ENCODE results near the gene UCMA.
"Not testable (repeated sequence)": the region's sequence is repeated elsewhere in the genome, so short reads cannot be mapped to it uniquely, and the experiment has no call there.

The UCMA gene

DNA sequence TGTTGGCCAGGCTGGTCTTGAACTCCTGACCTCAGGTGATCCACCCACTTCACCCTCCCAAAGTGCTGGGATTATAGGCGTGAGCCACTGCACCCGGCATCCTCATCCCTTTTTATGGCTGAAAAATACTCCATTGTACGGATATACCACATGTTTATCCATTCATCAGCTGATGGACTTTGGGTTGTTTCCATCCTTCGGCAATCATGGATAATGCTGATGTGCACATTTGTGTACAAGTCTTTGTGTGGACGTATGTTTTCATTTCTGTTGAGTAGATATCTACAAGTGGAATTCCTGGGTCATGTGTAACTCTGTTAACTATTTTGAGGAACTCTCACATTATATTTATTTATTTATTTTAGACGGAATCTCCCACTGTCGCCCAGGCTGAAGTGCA is 5.7 kb upstream of the UCMA start:
- TF ChIP-seq CTCF (IDR thresholded peaks at IDR 0.05; ENCODE audit: low read depth, low read length, missing control alignments), result no peak
- in situ Hi-C loops (cut with HindIII; ENCODE audit: low pct_ligation_motif_present, low sequenced_read_pairs), result no loop called here
- Histone ChIP-seq H3K27ac (no peak overlapping the region), H3K36me3 (replicated peaks) (no peaks in the 10 kb centered on the region), H3K27me3 (replicated peaks) (no peaks in the 10 kb centered on the region), H3K4me3 (ENCODE audit: low read depth, low read length) (no peak overlapping the region)
- DNase-seq, result no peak

DNA sequence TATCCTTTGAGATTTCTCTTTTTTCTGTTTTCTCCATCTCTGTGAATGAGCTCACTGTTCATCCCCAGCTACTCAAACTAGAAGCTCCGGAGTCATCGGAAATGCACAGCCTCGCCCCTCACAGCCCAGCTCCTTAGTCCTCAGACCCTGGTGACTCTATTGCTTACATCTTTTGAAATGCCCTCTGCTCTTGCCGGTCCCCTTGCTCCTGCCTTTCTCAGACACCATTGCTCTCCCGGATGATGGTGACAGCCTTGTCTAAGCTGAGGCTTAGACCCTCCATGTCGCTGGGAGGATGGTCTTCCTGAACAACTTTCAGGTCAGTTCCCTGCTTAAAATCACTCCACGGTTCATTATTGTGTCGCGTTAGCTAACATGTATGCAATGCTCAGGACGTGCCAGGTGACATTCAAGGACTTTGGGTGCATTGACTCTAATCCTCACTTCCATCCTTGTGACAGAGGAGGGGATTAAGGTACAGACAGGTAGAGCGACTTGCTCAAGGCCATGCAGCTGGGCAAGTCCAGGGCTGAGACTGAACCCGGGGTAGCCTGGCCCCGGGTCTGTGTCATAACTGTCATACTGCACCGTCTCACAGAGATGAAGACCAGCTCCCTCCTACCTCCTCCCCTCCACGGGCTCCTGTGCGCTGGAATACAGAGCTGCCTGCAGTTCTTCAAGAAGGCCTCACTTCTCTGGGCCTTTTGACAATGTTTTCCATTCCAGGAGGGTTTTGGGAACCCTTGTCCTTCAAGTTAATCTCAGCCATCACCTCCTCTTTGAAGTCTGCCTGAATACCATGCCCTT is 4.3 kb upstream of the UCMA start:
- DNase-seq, result no peak
- Histone ChIP-seq H3K4me3 (ENCODE audit: low read depth, low read length) (no peak overlapping the region), H3K27ac (no peak overlapping the region), H3K27me3 (replicated peaks) (no peaks in the 10 kb centered on the region), H3K36me3 (replicated peaks) (no peaks in the 10 kb centered on the region)
- in situ Hi-C loops (cut with HindIII; ENCODE audit: low pct_ligation_motif_present, low sequenced_read_pairs), result no loop called here
- TF ChIP-seq CTCF (IDR thresholded peaks at IDR 0.05; ENCODE audit: low read depth, low read length, missing control alignments), result no peak

- DNase-seq, result no peak
- Histone ChIP-seq H3K36me3 (replicated peaks) (no peaks in the 10 kb centered on the region), H3K27ac (no peak overlapping the region), H3K4me3 (ENCODE audit: low read depth, low read length) (no peak overlapping the region), H3K27me3 (replicated peaks) (no peaks in the 10 kb centered on the region)
- in situ Hi-C loops (cut with HindIII; ENCODE audit: low pct_ligation_motif_present, low sequenced_read_pairs), result no loop called here
- TF ChIP-seq CTCF (IDR thresholded peaks at IDR 0.05; ENCODE audit: low read depth, low read length, missing control alignments), result no peak
Measured at GRCh38 chr10:13236638-13237037, 2.5 kb upstream of the UCMA start.

DNA sequence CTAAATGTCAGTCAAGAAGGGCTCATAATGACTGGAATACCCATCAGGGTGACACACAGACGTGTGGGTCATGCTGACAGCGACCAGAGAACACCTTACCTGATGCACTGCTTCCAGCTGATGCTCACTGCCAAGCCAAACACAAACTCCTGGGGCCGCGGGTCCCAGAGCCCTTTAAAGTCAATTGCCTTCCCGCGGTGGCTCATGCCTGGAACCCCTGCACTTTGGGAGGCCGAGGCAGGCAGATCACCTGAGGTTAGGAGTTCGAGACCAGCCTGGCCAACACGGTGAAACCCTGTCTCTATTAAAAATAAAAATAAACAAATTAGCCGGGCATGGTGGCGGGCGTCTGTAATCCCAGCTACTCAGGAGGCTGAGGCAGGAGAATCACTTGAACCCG is 562 bp upstream of the UCMA start:
- DNase-seq; in situ Hi-C loops (cut with HindIII; ENCODE audit: low pct_ligation_motif_present, low sequenced_read_pairs); H3K4me3 ChIP-seq (ENCODE audit: low read depth, low read length); H3K27me3 ChIP-seq (replicated peaks); H3K36me3 ChIP-seq (replicated peaks); H3K27ac ChIP-seq: not testable (repeated sequence)

DNA sequence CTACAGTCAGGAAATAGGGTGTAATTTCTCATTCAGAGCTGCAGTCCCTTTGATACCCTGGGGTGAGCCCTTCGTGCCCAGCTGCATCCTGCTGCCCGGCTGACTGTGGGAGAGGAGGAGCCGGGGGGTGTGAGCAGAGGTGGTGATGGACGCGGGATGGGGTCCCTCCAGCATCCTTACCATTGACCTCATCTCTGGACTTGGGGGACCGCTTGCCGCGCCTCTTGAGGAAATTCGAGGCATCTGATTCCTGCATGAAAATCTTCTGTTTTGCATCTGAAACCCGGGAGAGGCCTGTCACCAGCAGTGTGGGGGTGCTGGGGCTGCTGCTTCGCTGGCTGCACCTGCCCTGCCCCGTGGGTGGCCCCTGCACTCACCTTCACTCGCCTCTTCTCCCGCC is 816 bp downstream of the UCMA start:
- H3K27ac ChIP-seq, result no peak overlapping the region
- no peak for TF ChIP-seq CTCF (IDR thresholded peaks at IDR 0.05; ENCODE audit: low read depth, low read length, missing control alignments)
- in situ Hi-C loops (cut with HindIII; ENCODE audit: low pct_ligation_motif_present, low sequenced_read_pairs), result no loop called here
- no peak overlapping the region for H3K4me3 ChIP-seq (ENCODE audit: low read depth, low read length)
- peaks cover 3% of the 10 kb centered on the region for H3K27me3 ChIP-seq (replicated peaks)
- no peaks in the 10 kb centered on the region for H3K36me3 ChIP-seq (replicated peaks)
- DNase-seq, result no peak

- peaks cover 3% of the 10 kb centered on the region for H3K27me3 ChIP-seq (replicated peaks)
- H3K4me3 ChIP-seq (ENCODE audit: low read depth, low read length), result no peak overlapping the region
- no peak for DNase-seq
- TF ChIP-seq CTCF (IDR thresholded peaks at IDR 0.05; ENCODE audit: low read depth, low read length, missing control alignments), result no peak
- in situ Hi-C loops (cut with HindIII; ENCODE audit: low pct_ligation_motif_present, low sequenced_read_pairs), result no loop called here
- H3K27ac ChIP-seq, result no peak overlapping the region
- H3K36me3 ChIP-seq (replicated peaks), result no peaks in the 10 kb centered on the region
Measured at GRCh38 chr10:13231808-13232207, 2.4 kb downstream of the UCMA start.
